GM23248 (cell line): ENCODE measurements around the gene CASQ2. TPM values are rescaled to one million over a fixed set of nuclear protein-coding genes. Genes with fewer than 3 reads are reported as not detected.
"Not testable (repeated sequence)": the region's sequence is repeated elsewhere in the genome, so short reads cannot be mapped to it uniquely, and the experiment has no call there.

Experiments
- DNase-seq: peaks from one replicate; pipeline ENCODE4 v3.0.0-alpha.2; 2015
- H2AFZ ChIP-seq: fragments of 200-600 bp; sonication (generic); 2 replicates; pipeline ENCODE4 v1.6.1; 2016; ENCODE audit warnings: antibody characterized with exemption
- H3F3A ChIP-seq: fragments of 200-600 bp; sonication (generic); 2 replicates; pipeline ENCODE4 v1.6.1; 2016; ENCODE audit warnings: mild to moderate bottlenecking, antibody characterized with exemption, mixed run types; ENCODE audit not compliant: insufficient read depth
- H3K27ac ChIP-seq: fragments of 200-600 bp; sonication (generic); 2 replicates; pipeline ENCODE4 v1.5.1; 2016; ENCODE audit warnings: mild to moderate bottlenecking
- H3K27me3 ChIP-seq: fragments of 200-600 bp; sonication (generic); replicated peaks from 2 replicates; pipeline ENCODE4 v1.6.1; 2016; ENCODE audit warnings: mild to moderate bottlenecking; ENCODE audit not compliant: insufficient read depth
- H3K36me3 ChIP-seq: fragments of 200-600 bp; sonication (generic); 2 replicates; pipeline ENCODE4 v1.6.1; 2016; ENCODE audit warnings: low read depth, mild to moderate bottlenecking
- H3K4me1 ChIP-seq: fragments of 200-600 bp; sonication (generic); 2 replicates; pipeline ENCODE4 v1.6.1; 2016; ENCODE audit warnings: mild to moderate bottlenecking; ENCODE audit not compliant: insufficient read depth
- H3K4me2 ChIP-seq: fragments of 200-600 bp; sonication (generic); one replicate; pipeline ENCODE4 v1.6.1; 2016; ENCODE audit warnings: mild to moderate bottlenecking; ENCODE audit not compliant: unreplicated experiment
- H3K4me3 ChIP-seq: fragments of 200-600 bp; sonication (generic); 2 replicates; pipeline ENCODE4 v1.5.1; 2016; ENCODE audit warnings: mild to moderate bottlenecking
- H3K79me2 ChIP-seq: fragments of 200-600 bp; sonication (generic); 2 replicates; pipeline ENCODE4 v1.6.1; 2016; ENCODE audit warnings: mild to moderate bottlenecking; ENCODE audit not compliant: insufficient read depth
- H3K9ac ChIP-seq: fragments of 200-600 bp; sonication (generic); 2 replicates; pipeline ENCODE4 v1.6.1; 2016; ENCODE audit warnings: mild to moderate bottlenecking
- H3K9me2 ChIP-seq: fragments of 200-600 bp; sonication (generic); 2 replicates; pipeline ENCODE4 v1.6.1; 2016; ENCODE audit warnings: mixed run types, mild to moderate bottlenecking, moderate library complexity; ENCODE audit not compliant: insufficient read depth
- H3K9me3 ChIP-seq: fragments of 200-600 bp; sonication (generic); one replicate; pipeline ENCODE4 v1.6.1; 2017; ENCODE audit warnings: low read depth
- H4K20me1 ChIP-seq: fragments of 200-600 bp; sonication (generic); 2 replicates; pipeline ENCODE4 v1.6.0; 2016; ENCODE audit not compliant: insufficient read depth
- EZH2 ChIP-seq: fragments of 200-600 bp; sonication (generic); IDR thresholded peaks from 2 replicates; pipeline ENCODE4 v1.6.1; 2018; ENCODE audit warnings: antibody characterized with exemption, mild to moderate bottlenecking; ENCODE audit not compliant: insufficient read depth, poor library complexity, severe bottlenecking
- EZH2phosphoT487 ChIP-seq: fragments of 200-600 bp; sonication (generic); IDR thresholded peaks from 2 replicates; pipeline ENCODE4 v1.6.1; 2018; ENCODE audit warnings: antibody characterized with exemption, moderate library complexity, mild to moderate bottlenecking, low read depth; ENCODE audit not compliant: insufficient read depth
- WGBS, 2 experiments: methylation state at CpG; one replicate each; pipeline ENCODE4 v1.1.6; 2015 to 2017; ENCODE audit warnings: low lambda C conversion rate in 2 of 2, low coverage in 1 of 2; ENCODE audit errors: missing lambda C conversion rate in 2 of 2; 5-methylcytosine and 5-hydroxymethylcytosine counted together
- in situ Hi-C: fragments of 300-500 bp; cut with MboI; formaldehyde crosslinking; loops from 2 replicates; pipeline ENCODE4 v1.15.0; 2020
- polyA plus RNA-seq: library from polyadenylated mRNA; unstranded; fragments of >200 nt; fragmentation: Nextera tagmentation; extraction: Ambion mirVana; gene quantifications from 2 replicates; pipeline ENCODE4 v1.2.1, GENCODE V29; 2016
- total RNA-seq: library from RNA; depleted of rRNA; stranded (reverse); fragments of >200 nt; shearing (Covaris generic); gene quantifications from 2 replicates; pipeline ENCODE4 v1.2.3, GENCODE V29; 2014

CASQ2 gene
- total and polyA plus RNA-seq, 2 experiments from 2014 or later: not detected

DNA sequence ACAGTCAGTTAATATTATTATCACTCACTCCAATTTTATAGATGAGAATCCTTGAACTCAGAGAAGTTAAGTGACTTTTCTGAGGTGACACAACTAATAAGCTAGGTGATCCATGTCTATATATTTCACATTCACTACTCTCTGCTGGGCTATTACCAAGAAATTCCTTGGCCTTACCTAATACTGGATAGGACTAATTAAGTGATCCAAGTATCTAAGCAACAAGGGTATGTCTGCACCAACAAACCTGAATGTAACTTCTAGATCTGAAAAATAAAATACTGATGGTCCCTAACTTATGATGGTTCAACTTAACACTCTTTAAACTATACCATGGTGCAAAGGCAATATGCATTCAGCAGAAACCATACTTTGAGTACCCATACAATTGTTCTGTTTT lies 14.8 kb upstream of the CASQ2 start:
- H2AFZ ChIP-seq: no peak overlapping the region
- no peaks in the 10 kb centered on the region for H3K36me3 ChIP-seq
- H3K79me2 ChIP-seq: no peaks in the 10 kb centered on the region
- no peaks in the 10 kb centered on the region for H3K27me3 ChIP-seq
- H3K9ac ChIP-seq: no peak overlapping the region
- H3F3A ChIP-seq: peaks cover 31% of the 10 kb centered on the region
- TF ChIP-seq EZH2phosphoT487 (no peak), EZH2 (no peak)
- H3K9me2 ChIP-seq: no peaks in the 10 kb centered on the region
- peak overlapping the region; percentile 89 for H3K27ac ChIP-seq
- H3K4me2 ChIP-seq: peak overlapping the region; percentile 76
- in situ Hi-C loops: no loop called here
- H3K9me3 ChIP-seq: no peaks in the 10 kb centered on the region
- no peak for DNase-seq
- H3K4me3 ChIP-seq: 0 out of 2 replicates have a peak overlapping the region, but pooled peaks have one; percentile 50
- peaks cover 41% of the 10 kb centered on the region for H3K4me1 ChIP-seq
- H4K20me1 ChIP-seq: no peaks in the 10 kb centered on the region

GRCh38 chr1:115782571-115783281 lies 14.2 kb upstream of the CASQ2 start:
- Histone ChIP-seq H3K4me3 (peak overlapping the region; percentile 50; the same call in 1 of the 2 replicates), H3K9me2 (no peaks in the 10 kb centered on the region), H3F3A (peaks cover 31% of the 10 kb centered on the region), H2AFZ (no peak overlapping the region), H4K20me1 (no peaks in the 10 kb centered on the region), H3K27me3 (no peaks in the 10 kb centered on the region), H3K9me3 (no peaks in the 10 kb centered on the region), H3K4me1 (peaks cover 41% of the 10 kb centered on the region), H3K27ac (peak overlapping the region; percentile 89), H3K9ac (peak overlapping the region; percentile 63), H3K4me2 (peak overlapping the region; percentile 76), H3K36me3 (no peaks in the 10 kb centered on the region), H3K79me2 (no peaks in the 10 kb centered on the region)
- WGBS, 2 experiments: 0 to 3% methylated on average over 1 of the region's 1 CpG
- TF ChIP-seq EZH2phosphoT487 (no peak), EZH2 (no peak)
- peak; percentile 93 for DNase-seq
- in situ Hi-C loops: no loop called here

DNA sequence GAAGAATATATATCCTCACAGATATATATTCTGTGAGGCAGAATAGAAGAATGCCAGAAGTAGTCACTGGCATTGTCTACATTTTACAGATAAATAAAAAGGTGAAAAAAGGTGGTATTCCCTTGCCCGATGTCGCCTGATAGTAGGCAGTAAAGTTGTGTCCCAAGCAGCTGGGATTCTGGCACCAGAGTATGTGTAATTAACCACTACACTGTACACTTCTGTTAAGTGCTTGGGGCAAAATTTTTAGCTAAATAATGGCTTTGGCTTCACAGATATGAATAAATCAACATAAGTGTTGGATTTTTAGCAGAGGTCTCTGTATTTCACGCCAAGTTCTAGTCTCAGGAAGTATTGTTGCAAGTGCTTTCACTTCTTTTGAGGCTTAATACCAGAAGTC lies 13.3 kb upstream of the CASQ2 start:
- H3F3A ChIP-seq: peaks cover 31% of the 10 kb centered on the region
- no peaks in the 10 kb centered on the region for H4K20me1 ChIP-seq
- H3K9me3 ChIP-seq: no peaks in the 10 kb centered on the region
- no peak overlapping the region for H2AFZ ChIP-seq
- no peaks in the 10 kb centered on the region for H3K79me2 ChIP-seq
- TF ChIP-seq EZH2 (no peak), EZH2phosphoT487 (no peak)
- no peak overlapping the region for H3K4me3 ChIP-seq
- peaks cover 41% of the 10 kb centered on the region for H3K4me1 ChIP-seq
- no peaks in the 10 kb centered on the region for H3K27me3 ChIP-seq
- H3K9ac ChIP-seq: no peak overlapping the region
- WGBS, 2 experiments: 96 to 100% methylated on average over 3 of the region's 3 CpGs
- H3K4me2 ChIP-seq: peak overlapping the region; percentile 76
- H3K9me2 ChIP-seq: no peaks in the 10 kb centered on the region
- no peak for DNase-seq
- peak overlapping the region; percentile 89; the same call in 1 of the 2 replicates for H3K27ac ChIP-seq
- no peaks in the 10 kb centered on the region for H3K36me3 ChIP-seq
- in situ Hi-C loops: no loop called here

- H3K9ac ChIP-seq: no peak overlapping the region
- H3K4me3 ChIP-seq: no peak overlapping the region
- H3F3A ChIP-seq: peaks cover 31% of the 10 kb centered on the region
- no peaks in the 10 kb centered on the region for H4K20me1 ChIP-seq
- H3K79me2 ChIP-seq: no peaks in the 10 kb centered on the region
- H3K27me3 ChIP-seq: no peaks in the 10 kb centered on the region
- 0 out of 2 replicates have a peak overlapping the region, but pooled peaks have one; percentile 89 for H3K27ac ChIP-seq
- no peaks in the 10 kb centered on the region for H3K36me3 ChIP-seq
- H3K9me2 ChIP-seq: no peaks in the 10 kb centered on the region
- WGBS, 2 experiments: 6 to 11% methylated on average over 1 of the region's 1 CpG
- TF ChIP-seq EZH2 (no peak), EZH2phosphoT487 (no peak)
- in situ Hi-C loops: no loop called here
- H3K4me1 ChIP-seq: peaks cover 41% of the 10 kb centered on the region
- no peaks in the 10 kb centered on the region for H3K9me3 ChIP-seq
- peak; percentile 86 for DNase-seq
- no peak overlapping the region for H2AFZ ChIP-seq
- no peak overlapping the region for H3K4me2 ChIP-seq
These were observed 12.8 kb upstream of the CASQ2 start for GRCh38 chr1:115781343-115781742.

- DNase-seq, H3K79me2 ChIP-seq: not testable (repeated sequence)
These were observed 12.1 kb upstream of the CASQ2 start for GRCh38 chr1:115780655-115781054.

DNA sequence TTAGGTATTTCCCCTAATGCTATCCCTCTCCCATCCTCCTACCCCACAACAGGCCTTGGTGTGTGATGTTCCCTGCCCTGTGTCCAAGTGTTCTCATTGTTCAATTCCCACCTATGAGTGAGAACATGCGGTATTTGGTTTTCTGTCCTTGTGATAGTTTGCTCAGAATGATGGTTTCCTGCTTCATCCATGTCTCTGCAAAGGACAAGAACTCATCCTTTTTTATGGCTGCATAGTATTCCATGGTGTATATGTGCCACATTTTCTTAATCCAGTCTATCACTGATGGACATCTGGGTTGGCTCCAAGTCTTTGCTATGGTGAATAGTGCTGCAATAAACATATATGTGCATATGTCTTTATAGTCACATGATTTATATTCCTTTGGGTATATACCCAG lies 10.6 kb upstream of the CASQ2 start:
- not testable (repeated sequence) for H3K36me3 ChIP-seq, H3K4me3 ChIP-seq, DNase-seq, H3K27ac ChIP-seq, H2AFZ ChIP-seq, H3K79me2 ChIP-seq, H3K27me3 ChIP-seq, H3K9ac ChIP-seq, H3K9me2 ChIP-seq, H3K4me2 ChIP-seq, H4K20me1 ChIP-seq, H3K9me3 ChIP-seq
- 90 to 100% methylated on average over 1 of the region's 1 CpG for WGBS, 2 experiments
- Histone ChIP-seq H3F3A (peaks cover 31% of the 10 kb centered on the region), H3K4me1 (peaks cover 31% of the 10 kb centered on the region)
- in situ Hi-C loops: loop anchor here (10.0 kb wide), 1 partner anchor 164 kb away; no protein-coding TSS in a partner anchor

More at GRCh38 chr1:115780655-115781054, 12.1 kb upstream of the CASQ2 start:
- in situ Hi-C loops, H3K9me2 ChIP-seq, H3K4me3 ChIP-seq, H2AFZ ChIP-seq, H3K36me3 ChIP-seq, H3K27me3 ChIP-seq, H3K4me2 ChIP-seq, H4K20me1 ChIP-seq, H3K9me3 ChIP-seq, H3K9ac ChIP-seq, H3K27ac ChIP-seq: not testable (repeated sequence)
- WGBS, 2 experiments: 76 to 78% methylated on average over 2 of the region's 2 CpGs
- H3K4me1 ChIP-seq: peaks cover 39% of the 10 kb centered on the region
- H3F3A ChIP-seq: peaks cover 31% of the 10 kb centered on the region
